HG03469 (cell line): ENCODE data around the gene DPPA2.
"Not testable (repeated sequence)": the region's sequence is repeated elsewhere in the genome, so short reads cannot be mapped to it uniquely, and the experiment has no call there.

Source experiments
- ATAC-seq: cut with Tn5 transposase; IDR thresholded peaks from one replicate; pipeline ENCODE4 v1.9.1; 2021; ENCODE audit warnings: mild to moderate bottlenecking, moderate library complexity, moderate number of reproducible peaks; ENCODE audit not compliant: unreplicated experiment

DPPA2 gene

GRCh38 chr3:109316162-109316730 lies at the start of gene DPPA2:
DPPA2 (minus strand) TSS chr3:109316517; CDS start chr3:109314542, 1,975 bp downstream.
- ATAC-seq, result no peak

GRCh38 chr3:109364088-109364487 lies 47.8 kb upstream of the DPPA2 start:
- no peak for ATAC-seq

GRCh38 chr3:109363634-109364033 lies 47.3 kb upstream of the DPPA2 start:
- no peak for ATAC-seq

- no peak for ATAC-seq
These were observed 46.5 kb upstream of the DPPA2 start for GRCh38 chr3:109362823-109363222.

GRCh38 chr3:109358809-109359208 lies 42.5 kb upstream of the DPPA2 start:
- ATAC-seq, result not testable (repeated sequence)

GRCh38 chr3:109356442-109357155 lies 40.3 kb upstream of the DPPA2 start:
- no peak for ATAC-seq

- no peak for ATAC-seq
These were observed 39.5 kb upstream of the DPPA2 start for GRCh38 chr3:109355625-109356441.

GRCh38 chr3:109353057-109353456 lies 36.7 kb upstream of the DPPA2 start:
- ATAC-seq, result no peak

- ATAC-seq, result no peak
These were observed 34.9 kb upstream of the DPPA2 start for GRCh38 chr3:109351231-109351630.

GRCh38 chr3:109346770-109347295 lies 30.5 kb upstream of the DPPA2 start:
- ATAC-seq, result no peak

- ATAC-seq, result no peak
These were observed 29.8 kb upstream of the DPPA2 start for GRCh38 chr3:109346099-109346498.

GRCh38 chr3:109339714-109340648 lies 23.7 kb upstream of the DPPA2 start:
- ATAC-seq, result no peak

- ATAC-seq, result no peak
These were observed 22.9 kb upstream of the DPPA2 start for GRCh38 chr3:109339197-109339596.

- ATAC-seq, result no peak
These were observed 22.0 kb upstream of the DPPA2 start for GRCh38 chr3:109338322-109338721.

GRCh38 chr3:109337393-109337792 lies 21.1 kb upstream of the DPPA2 start, which contains the start of gene DPPA4:
DPPA4 (minus strand) TSS chr3:109337546; CDS start chr3:109337517, 29 bp downstream.
- no peak for ATAC-seq

GRCh38 chr3:109336291-109336861 lies 20.1 kb upstream of the DPPA2 start:
- ATAC-seq, result no peak

GRCh38 chr3:109334572-109334971 lies 18.3 kb upstream of the DPPA2 start:
- no peak for ATAC-seq

GRCh38 chr3:109331692-109332091 lies 15.4 kb upstream of the DPPA2 start:
- ATAC-seq, result no peak

- ATAC-seq, result no peak
These were observed 14.1 kb upstream of the DPPA2 start for GRCh38 chr3:109330405-109330804.

GRCh38 chr3:109328202-109328601 lies 11.9 kb upstream of the DPPA2 start:
- no peak for ATAC-seq
